Measurements from ENCODE around the gene GRM8.

GRCh38 chr7:127221731-127222130 lies 31.0 kb downstream of the GRM8 start:
- no peak for TF ChIP-seq CTCF (IDR thresholded peaks at IDR 0.05)
- no peak for TF ChIP-seq REST (IDR thresholded peaks at IDR 0.05; ENCODE audit: insufficient read depth in 1 of 2, low read depth in 2 of 2, low read length in 1 of 2)
- no peak for TF ChIP-seq POLR2AphosphoS5 (IDR thresholded peaks at IDR 0.05; ENCODE audit: low read depth, low read length)
